ENCODE results near the gene ZNF747. TPM values are rescaled to one million over a fixed set of nuclear protein-coding genes. Genes with fewer than 3 reads are reported as not detected.

Gene ZNF747
- total RNA-seq, 4 donors from 2014 or later: 13.6 to 30.7 (median 21.8) TPM

- TF ChIP-seq CTCF (IDR thresholded peaks at IDR 0.05) (no peak), POLR2A (IDR thresholded peaks at IDR 0.05) (no peak)
These were observed 19.4 kb downstream of the ZNF747 start for GRCh38 chr16:30515275-30515674.

GRCh38 chr16:30511509-30511908, 23.1 kb downstream of the ZNF747 start:
- 81 to 95% methylated on average over 3 of the region's 3 CpGs for WGBS, 2 donors
- Histone ChIP-seq H3K4me1 (no peaks in the 10 kb centered on the region), H3K27ac (no peak overlapping the region), H3K4me3 (replicated peaks in 1 of 3) (no peak overlapping the region), H3K36me3 (no peaks in the 10 kb centered on the region), H3K9me3 (no peaks in the 10 kb centered on the region), H3K27me3 (no peaks in the 10 kb centered on the region)
- intact Hi-C loops (cut with DNase I): loop anchor here (5.0 kb wide), 1 partner anchor 74 kb away; no protein-coding TSS in a partner anchor
- no peak for DNase-seq
- TF ChIP-seq POLR2A (IDR thresholded peaks at IDR 0.05) (no peak), CTCF (IDR thresholded peaks at IDR 0.05) (no peak)

More at GRCh38 chr16:30515275-30515674, 19.4 kb downstream of the ZNF747 start:
- Histone ChIP-seq H3K4me1 (no peaks in the 10 kb centered on the region), H3K27ac (no peak overlapping the region), H3K9me3 (no peaks in the 10 kb centered on the region), H3K36me3 (no peaks in the 10 kb centered on the region), H3K27me3 (no peaks in the 10 kb centered on the region), H3K4me3 (replicated peaks in 1 of 3) (no peak overlapping the region)
- no peak for DNase-seq
- 87 to 88% methylated on average over 2 of the region's 2 CpGs for WGBS, 2 donors
- intact Hi-C loops (cut with DNase I): no loop called here

DNA sequence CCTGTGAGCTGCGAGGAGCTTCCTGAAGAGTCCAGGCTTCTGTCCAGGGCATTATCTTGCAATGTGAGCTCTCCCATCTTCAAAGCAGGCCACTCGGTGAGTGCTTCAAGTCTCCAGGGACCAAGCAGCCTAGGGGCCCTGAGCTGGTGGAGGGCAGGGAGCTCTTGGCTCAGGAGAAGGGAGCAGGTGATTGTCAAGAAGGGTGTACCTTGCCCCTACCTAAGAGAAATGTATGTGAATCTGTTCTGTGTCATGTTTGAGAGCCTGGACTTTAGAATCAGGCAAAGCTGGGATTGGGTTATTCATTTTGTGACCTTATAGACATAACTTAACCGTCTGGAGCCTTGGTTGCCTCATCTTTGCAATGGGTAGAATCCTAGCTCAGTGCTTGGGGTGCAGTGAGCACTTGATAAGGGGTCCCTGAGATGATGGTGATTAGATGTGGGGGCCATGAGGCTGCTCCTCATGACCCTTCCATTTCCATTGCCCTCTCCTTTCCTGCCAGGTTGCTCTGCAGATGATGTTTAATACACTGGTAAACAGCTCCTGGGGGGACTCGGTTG, 24.2 kb downstream of the ZNF747 start:
- WGBS, 2 donors: 71 to 74% methylated on average over 3 to 4 of the region's 4 CpGs
- no peaks in the 10 kb centered on the region for H3K27me3 ChIP-seq
- no peaks in the 10 kb centered on the region for H3K36me3 ChIP-seq
- TF ChIP-seq POLR2A (IDR thresholded peaks at IDR 0.05) (no peak), CTCF (IDR thresholded peaks at IDR 0.05) (no peak)
- no peak overlapping the region for H3K4me3 ChIP-seq (replicated peaks in 1 of 3)
- no peak overlapping the region for H3K27ac ChIP-seq
- intact Hi-C loops (cut with DNase I): loop anchor here (5.0 kb wide), 1 partner anchor 73 kb away; no protein-coding TSS in a partner anchor
- H3K9me3 ChIP-seq: no peaks in the 10 kb centered on the region
- no peaks in the 10 kb centered on the region for H3K4me1 ChIP-seq
- DNase-seq: no peak

DNA sequence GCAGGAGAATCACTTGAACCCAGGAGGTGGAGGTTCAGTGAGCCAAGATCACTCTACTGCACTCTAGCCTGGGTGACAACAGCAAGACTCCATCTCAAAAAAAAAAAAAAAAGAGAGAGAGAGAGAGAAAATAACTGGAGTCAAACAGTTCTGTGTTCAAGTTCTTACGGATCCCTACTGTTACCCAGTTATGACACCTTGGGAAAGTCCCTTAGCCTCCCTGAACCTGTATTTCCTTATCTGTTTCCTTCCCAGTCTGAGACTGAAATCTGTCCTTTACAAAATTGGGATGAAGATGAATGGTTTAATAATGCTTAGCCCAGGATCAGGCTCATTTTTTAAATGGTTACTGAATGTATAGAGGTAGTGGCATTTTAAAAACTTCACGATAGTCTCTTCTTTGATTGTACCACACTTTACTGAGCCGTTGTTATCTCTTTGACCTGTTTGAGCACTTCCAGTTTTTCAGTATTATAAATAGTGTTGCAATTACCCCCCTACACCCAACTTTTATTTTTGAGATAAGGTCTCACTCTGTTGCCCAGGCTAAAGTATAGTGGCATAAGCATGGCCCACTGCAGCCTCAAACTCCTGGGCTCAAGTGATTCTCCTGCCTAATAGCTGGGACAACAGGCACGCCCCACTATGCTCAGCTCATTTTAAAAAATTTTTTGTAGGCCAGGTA, 25.4 kb downstream of the ZNF747 start:
- no peak for DNase-seq
- Histone ChIP-seq H3K4me3 (replicated peaks in 1 of 3) (no peak overlapping the region), H3K27ac (no peak overlapping the region), H3K27me3 (no peaks in the 10 kb centered on the region), H3K4me1 (no peaks in the 10 kb centered on the region), H3K36me3 (no peaks in the 10 kb centered on the region), H3K9me3 (no peaks in the 10 kb centered on the region)
- intact Hi-C loops (cut with DNase I): no loop called here
- WGBS, 2 donors: 76 to 86% methylated on average over 4 of the region's 4 CpGs
- TF ChIP-seq CTCF (IDR thresholded peaks at IDR 0.05): no peak
- TF ChIP-seq POLR2A (IDR thresholded peaks at IDR 0.05): no peak
